Activated B cell treated with CpG ODN at 0.5 μM for 24 hours (primary cell): Measurements from ENCODE around the gene SNTA1. TPM values are rescaled to one million over a fixed set of nuclear protein-coding genes. Genes with fewer than 3 reads are reported as not detected.
"Not testable (repeated sequence)": the region's sequence is repeated elsewhere in the genome, so short reads cannot be mapped to it uniquely, and the experiment has no call there.

Experiments
- ATAC-seq: fragments of 200-7000 bp; cut with Tn5 transposase; one replicate; pipeline ENCODE4 v1.10.0; 2021; ENCODE audit warnings: low read depth, mild to moderate bottlenecking, moderate library complexity
- CTCF ChIA-PET: fragments of 350-600 bp; sonication (Branson Sonifier 250); formaldehyde crosslinking; loops from one replicate; lab custom pipeline; 2021; ENCODE audit warnings: antibody characterized with exemption; lab: Charles Lee
- POLR2A ChIA-PET: fragments of 350-600 bp; sonication (Branson Sonifier 250); formaldehyde crosslinking; loops from one replicate; lab custom pipeline; 2021; ENCODE audit warnings: antibody characterized with exemption; lab: Charles Lee
- DNase-seq: peaks from one replicate; pipeline ENCODE4 v3.0.0; 2022
- H3K27ac Mint-ChIP-seq: one replicate; pipeline ENCODE4 v1.8.0; 2020; ENCODE audit warnings: mixed read lengths
- H3K27me3 Mint-ChIP-seq: one replicate; pipeline ENCODE4 v1.8.0; 2021; ENCODE audit warnings: mixed read lengths
- H3K36me3 Mint-ChIP-seq: one replicate; pipeline ENCODE4 v1.8.0; 2021; ENCODE audit warnings: low read depth, mixed read lengths
- H3K4me1 Mint-ChIP-seq: one replicate; pipeline ENCODE4 v1.8.0; 2021; ENCODE audit warnings: mixed read lengths
- H3K4me3 Mint-ChIP-seq: one replicate; pipeline ENCODE4 v1.8.0; 2020; ENCODE audit warnings: mild to moderate bottlenecking, mixed read lengths
- H3K9me3 Mint-ChIP-seq: one replicate; pipeline ENCODE4 v1.8.0; 2020; ENCODE audit warnings: mixed read lengths
- intact Hi-C: fragments of 100-400 bp; cut with micrococcal nuclease; formaldehyde crosslinking; loops from one replicate; pipeline ENCODE4 v1.15.1; 2024
- total RNA-seq: library from RNA; stranded (reverse); gene quantifications from 2 replicates; pipeline ENCODE4 v1.2.3, GENCODE V29; 2022
- TF ChIP-seq, protein P1 (sequence below): fragments of 200-600 bp; IDR thresholded peaks from one replicate; pipeline ENCODE4 v1.8.0; 2022; ENCODE audit warnings: antibody characterized with exemption, mild to moderate bottlenecking

SNTA1 gene
- total RNA-seq, 1 donor from 2014 or later = 2.0 TPM

DNA sequence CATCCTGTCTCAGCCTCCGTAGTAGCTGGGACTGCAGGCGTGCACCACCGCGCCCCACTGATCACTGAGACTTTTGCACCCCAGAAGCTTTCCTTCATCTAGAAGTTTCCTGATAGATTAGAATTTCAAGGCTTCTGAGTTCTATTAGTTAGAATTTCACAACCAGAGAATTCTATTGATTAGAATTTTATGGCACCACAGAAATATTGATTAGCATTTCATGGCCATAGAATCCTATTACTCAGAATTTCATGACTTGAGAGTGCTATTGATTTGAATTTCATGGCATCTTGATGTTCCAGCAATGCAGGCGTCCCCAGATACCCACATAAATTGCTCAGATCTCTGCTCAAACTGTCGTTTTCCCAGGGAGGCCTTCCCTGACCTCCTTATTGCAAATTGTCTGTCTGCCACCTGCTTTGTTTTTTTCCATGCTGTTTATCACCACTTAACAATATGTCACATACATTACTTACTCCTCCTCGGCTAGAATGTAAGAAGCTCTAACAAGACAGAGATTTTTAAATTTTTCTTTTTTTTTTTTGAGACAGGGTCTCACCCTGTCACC, 29.4 kb upstream of the SNTA1 start:
- ATAC-seq (no peak), DNase-seq (no peak)
- Mint-ChIP-seq H3K4me3 (no peak overlapping the region), H3K4me1 (peaks cover 15% of the 10 kb centered on the region), H3K36me3 (no peaks in the 10 kb centered on the region), H3K27me3 (no peaks in the 10 kb centered on the region), H3K9me3 (no peaks in the 10 kb centered on the region), H3K27ac (no peak overlapping the region)
- CTCF ChIA-PET = interaction anchor here (1.4 kb wide), 1 partner anchor 195 kb away, joined by 3 read pairs; no protein-coding TSS in a partner anchor
- TF ChIP-seq, protein P1, sequence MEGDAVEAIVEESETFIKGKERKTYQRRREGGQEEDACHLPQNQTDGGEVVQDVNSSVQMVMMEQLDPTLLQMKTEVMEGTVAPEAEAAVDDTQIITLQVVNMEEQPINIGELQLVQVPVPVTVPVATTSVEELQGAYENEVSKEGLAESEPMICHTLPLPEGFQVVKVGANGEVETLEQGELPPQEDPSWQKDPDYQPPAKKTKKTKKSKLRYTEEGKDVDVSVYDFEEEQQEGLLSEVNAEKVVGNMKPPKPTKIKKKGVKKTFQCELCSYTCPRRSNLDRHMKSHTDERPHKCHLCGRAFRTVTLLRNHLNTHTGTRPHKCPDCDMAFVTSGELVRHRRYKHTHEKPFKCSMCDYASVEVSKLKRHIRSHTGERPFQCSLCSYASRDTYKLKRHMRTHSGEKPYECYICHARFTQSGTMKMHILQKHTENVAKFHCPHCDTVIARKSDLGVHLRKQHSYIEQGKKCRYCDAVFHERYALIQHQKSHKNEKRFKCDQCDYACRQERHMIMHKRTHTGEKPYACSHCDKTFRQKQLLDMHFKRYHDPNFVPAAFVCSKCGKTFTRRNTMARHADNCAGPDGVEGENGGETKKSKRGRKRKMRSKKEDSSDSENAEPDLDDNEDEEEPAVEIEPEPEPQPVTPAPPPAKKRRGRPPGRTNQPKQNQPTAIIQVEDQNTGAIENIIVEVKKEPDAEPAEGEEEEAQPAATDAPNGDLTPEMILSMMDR = no peak
- intact Hi-C loops = no loop called here
- POLR2A ChIA-PET = no interaction called here

DNA sequence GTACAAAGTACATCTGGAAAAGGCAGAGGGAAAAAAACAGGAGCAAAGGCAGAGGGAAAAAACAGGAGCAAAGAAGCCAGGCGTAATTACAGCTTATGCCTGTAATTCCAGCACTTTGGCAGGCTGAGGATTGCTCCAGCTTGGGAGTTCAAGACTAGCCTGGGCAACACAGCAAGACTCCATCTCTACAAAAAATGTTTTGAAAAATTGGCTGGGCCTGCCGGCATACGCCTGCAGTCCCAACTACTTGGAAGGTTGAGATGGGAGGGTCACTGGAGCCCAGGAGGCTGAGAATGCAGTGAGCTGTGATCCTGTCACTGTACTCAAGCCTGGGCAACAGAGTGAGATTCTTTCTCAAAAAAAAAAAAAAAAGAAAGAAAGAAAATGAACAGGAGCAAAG, 27.3 kb upstream of the SNTA1 start:
- no peak for ATAC-seq
- Mint-ChIP-seq H3K27ac (no peak overlapping the region), H3K4me3 (no peak overlapping the region), H3K4me1 (peaks cover 15% of the 10 kb centered on the region), H3K9me3 (no peaks in the 10 kb centered on the region), H3K27me3 (no peaks in the 10 kb centered on the region), H3K36me3 (no peaks in the 10 kb centered on the region)
- ChIA-PET CTCF (no interaction called here), POLR2A (interaction anchor here (0.7 to 0.9 kb wide), 2 partner anchors 32 to 262 kb away, joined by 3 to 4 read pairs; no protein-coding TSS in a partner anchor)
- no peak for DNase-seq
- TF ChIP-seq, protein P1 = no peak
- intact Hi-C loops = no loop called here

DNA sequence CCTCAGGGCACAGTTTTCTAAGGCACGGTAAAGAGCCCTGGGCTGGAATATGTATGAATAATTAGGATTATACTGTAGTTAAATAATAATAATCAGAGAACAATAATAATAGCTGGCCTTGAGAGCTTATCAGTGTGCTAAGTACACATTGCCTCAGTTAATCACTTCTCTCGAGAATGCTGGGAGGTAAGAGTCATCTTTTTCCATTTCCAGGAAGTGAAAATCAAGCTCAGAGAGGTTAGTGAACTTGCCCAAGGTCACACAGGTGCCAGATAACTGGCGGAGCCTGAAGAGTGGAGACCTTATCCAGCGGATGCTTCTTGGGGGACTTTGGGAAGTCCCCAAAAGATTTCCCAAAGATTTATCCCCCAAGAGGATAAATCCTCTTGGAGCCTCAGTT, 26.9 kb upstream of the SNTA1 start:
- Mint-ChIP-seq H3K9me3 (no peaks in the 10 kb centered on the region), H3K27ac (no peak overlapping the region), H3K4me1 (peaks cover 15% of the 10 kb centered on the region), H3K36me3 (no peaks in the 10 kb centered on the region), H3K27me3 (no peaks in the 10 kb centered on the region), H3K4me3 (no peak overlapping the region)
- CTCF ChIA-PET = no interaction called here
- TF ChIP-seq, protein P1 = no peak
- DNase-seq (no peak), ATAC-seq (no peak)
- POLR2A ChIA-PET = interaction anchor here (0.7 to 0.9 kb wide), 2 partner anchors 10 to 262 kb away, joined by 3 to 4 read pairs; no protein-coding TSS in a partner anchor
- intact Hi-C loops = no loop called here

DNA sequence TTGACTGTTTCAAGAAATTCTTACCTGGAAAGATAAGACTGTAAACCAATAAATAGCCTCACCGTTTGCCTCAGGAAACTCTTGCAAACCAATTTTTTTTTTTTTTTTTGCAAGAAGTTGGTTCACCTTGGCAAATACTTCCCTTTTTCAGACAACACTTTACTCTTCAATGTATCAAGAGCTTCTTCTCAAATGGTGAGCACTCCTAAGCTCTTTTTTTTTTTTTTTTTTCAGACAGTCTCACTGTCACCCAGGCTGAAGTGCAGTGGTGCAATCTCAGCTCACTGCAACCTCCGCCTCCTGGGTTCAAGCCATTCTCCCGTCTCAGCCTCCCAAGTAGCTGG, 22.7 kb upstream of the SNTA1 start:
- intact Hi-C loops = no loop called here
- POLR2A ChIA-PET = interaction anchor here (0.6 to 1.1 kb wide), 5 partner anchors 16 to 254 kb away, joined by 3 to 8 read pairs (median 4); partner anchors contain the start of genes CBFA2T2 and PXMP4
- Mint-ChIP-seq H3K4me3 (peak overlapping the region; percentile 35), H3K9me3 (no peaks in the 10 kb centered on the region), H3K27me3 (no peaks in the 10 kb centered on the region), H3K27ac (peak overlapping the region; percentile 73), H3K36me3 (no peaks in the 10 kb centered on the region), H3K4me1 (peaks cover 21% of the 10 kb centered on the region)
- TF ChIP-seq, protein P1 = no peak
- CTCF ChIA-PET = interaction anchor here (0.7 kb wide), 2 partner anchors 187 to 608 kb away, joined by 3 read pairs; no protein-coding TSS in a partner anchor
- ATAC-seq (peak; percentile 64), DNase-seq (no peak)

GRCh38 chr20:33465481-33466302, 22.1 kb upstream of the SNTA1 start:
- intact Hi-C loops = no loop called here
- Mint-ChIP-seq H3K27me3 (no peaks in the 10 kb centered on the region), H3K4me1 (peaks cover 25% of the 10 kb centered on the region), H3K4me3 (peak overlapping the region; percentile 35), H3K27ac (peak overlapping the region; percentile 73), H3K36me3 (no peaks in the 10 kb centered on the region), H3K9me3 (no peaks in the 10 kb centered on the region)
- ChIA-PET POLR2A (interaction anchor here (0.6 to 1.1 kb wide), 3 partner anchors 16 to 254 kb away, joined by 4 to 8 read pairs (median 8); partner anchors contain the start of genes CBFA2T2 and PXMP4), CTCF (interaction anchor here (0.7 kb wide), 2 partner anchors 188 to 608 kb away, joined by 3 read pairs; no protein-coding TSS in a partner anchor)
- DNase-seq (no peak), ATAC-seq (peak; percentile 37)
- TF ChIP-seq, protein P1 = no peak

DNA sequence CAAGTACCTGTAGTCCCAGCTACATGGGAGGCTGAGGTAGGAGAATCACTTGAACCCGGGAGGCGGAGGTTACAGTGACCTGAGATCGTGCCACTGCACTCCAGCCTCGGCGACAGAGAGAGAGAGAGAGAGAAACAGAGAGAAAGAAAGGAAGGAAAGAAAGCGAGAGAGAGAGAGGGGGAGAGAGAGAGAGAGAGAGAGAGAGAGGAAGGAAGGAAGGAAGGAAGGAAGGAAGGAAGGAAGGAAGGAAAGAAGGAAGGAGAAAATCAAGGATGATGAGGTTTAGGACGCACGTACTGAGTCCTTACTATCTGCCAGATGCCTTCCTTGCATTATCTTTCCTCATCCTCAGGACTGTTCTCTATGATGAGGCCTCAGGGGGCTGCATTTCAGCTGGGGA, 21.2 kb upstream of the SNTA1 start:
- H3K9me3 Mint-ChIP-seq, CTCF ChIA-PET, H3K36me3 Mint-ChIP-seq, intact Hi-C loops, DNase-seq, ATAC-seq, H3K27me3 Mint-ChIP-seq, H3K4me3 Mint-ChIP-seq: not testable (repeated sequence)
- peaks cover 26% of the 10 kb centered on the region for H3K4me1 Mint-ChIP-seq
- POLR2A ChIA-PET = interaction anchor here (0.7 kb wide), 1 partner anchor 9 kb away, joined by 9 read pairs; no protein-coding TSS in a partner anchor
- H3K27ac Mint-ChIP-seq = peak overlapping the region; percentile 43
